NCI-H345 treated with DMSO at 0.1 percent for 48 hours (cell line): ENCODE data around the gene EXOC3L2.

ENCODE experiments used
- DNase-seq: peaks from one replicate; lab custom pipeline; 2025; ENCODE audit not compliant: unreplicated experiment; lab: John Stamatoyannopoulos, UW

Gene EXOC3L2

GRCh38 chr19:45222724-45223123 is 22.5 kb downstream of the EXOC3L2 start:
- no peak for DNase-seq

DNA sequence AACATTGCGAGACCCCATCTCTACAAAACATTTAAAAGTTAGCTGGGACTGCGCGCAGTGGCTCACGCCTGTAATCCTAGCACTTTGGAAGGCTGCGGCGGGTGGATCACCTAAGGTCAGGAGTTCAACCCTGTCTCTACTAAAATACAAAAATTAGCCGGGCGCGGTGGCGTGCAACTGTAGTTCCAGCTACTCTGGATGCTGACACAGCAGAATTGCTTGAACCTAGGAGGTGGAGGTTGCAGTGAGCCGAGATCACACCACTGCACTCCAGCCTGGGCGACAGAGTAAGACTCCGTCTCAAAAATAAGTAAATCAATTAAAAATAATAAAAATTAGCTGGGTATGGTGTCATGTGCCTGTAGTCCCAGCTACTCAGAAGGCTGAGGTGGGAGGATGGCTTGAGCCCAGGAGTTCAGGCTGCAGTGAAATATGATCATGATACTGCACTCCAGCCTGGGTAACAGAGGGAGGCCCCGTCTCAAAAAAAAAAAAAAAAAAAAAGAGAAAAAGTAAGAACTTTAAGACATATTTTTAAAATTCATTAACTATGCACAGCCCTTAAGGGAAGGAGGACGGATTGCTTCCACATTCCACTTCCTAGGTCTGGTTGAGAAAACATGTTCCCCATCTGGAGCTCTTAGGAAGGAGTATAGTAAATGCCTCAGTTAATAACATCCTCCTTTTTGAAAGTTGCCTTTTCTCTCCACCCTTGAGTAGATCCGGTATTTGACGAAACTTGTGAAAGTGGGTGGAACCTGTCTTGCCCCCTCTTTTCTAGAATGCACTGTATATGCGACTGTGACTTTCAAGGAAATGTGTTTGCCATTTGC is 26.1 kb downstream of the EXOC3L2 start:
- no peak for DNase-seq

- no peak for DNase-seq
Observed at GRCh38 chr19:45218426-45218825, 26.8 kb downstream of the EXOC3L2 start.

DNA sequence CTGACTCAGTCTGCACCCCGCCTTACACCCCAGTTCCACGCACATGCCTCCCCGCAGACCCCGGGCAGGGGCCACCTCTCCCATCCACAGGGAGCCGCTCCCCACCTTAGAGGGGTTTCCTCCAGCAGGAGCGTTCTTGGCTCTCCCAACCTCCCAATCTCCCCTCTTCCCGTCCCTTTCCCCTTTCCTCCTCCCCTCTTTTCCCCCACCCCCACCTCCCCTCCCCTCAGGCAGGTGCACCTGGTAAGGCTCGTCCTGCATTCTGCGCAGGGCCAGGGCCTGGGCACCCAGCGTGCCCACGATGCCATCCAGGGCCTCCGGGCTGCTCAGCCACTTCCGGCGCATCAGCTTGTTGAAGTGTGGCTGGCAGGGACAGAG is 27.3 kb downstream of the EXOC3L2 start:
- DNase-seq: no peak

- no peak for DNase-seq
Observed at GRCh38 chr19:45217193-45217956, 27.8 kb downstream of the EXOC3L2 start.

- DNase-seq: no peak
Observed at GRCh38 chr19:45216667-45217066, 28.5 kb downstream of the EXOC3L2 start.

DNA sequence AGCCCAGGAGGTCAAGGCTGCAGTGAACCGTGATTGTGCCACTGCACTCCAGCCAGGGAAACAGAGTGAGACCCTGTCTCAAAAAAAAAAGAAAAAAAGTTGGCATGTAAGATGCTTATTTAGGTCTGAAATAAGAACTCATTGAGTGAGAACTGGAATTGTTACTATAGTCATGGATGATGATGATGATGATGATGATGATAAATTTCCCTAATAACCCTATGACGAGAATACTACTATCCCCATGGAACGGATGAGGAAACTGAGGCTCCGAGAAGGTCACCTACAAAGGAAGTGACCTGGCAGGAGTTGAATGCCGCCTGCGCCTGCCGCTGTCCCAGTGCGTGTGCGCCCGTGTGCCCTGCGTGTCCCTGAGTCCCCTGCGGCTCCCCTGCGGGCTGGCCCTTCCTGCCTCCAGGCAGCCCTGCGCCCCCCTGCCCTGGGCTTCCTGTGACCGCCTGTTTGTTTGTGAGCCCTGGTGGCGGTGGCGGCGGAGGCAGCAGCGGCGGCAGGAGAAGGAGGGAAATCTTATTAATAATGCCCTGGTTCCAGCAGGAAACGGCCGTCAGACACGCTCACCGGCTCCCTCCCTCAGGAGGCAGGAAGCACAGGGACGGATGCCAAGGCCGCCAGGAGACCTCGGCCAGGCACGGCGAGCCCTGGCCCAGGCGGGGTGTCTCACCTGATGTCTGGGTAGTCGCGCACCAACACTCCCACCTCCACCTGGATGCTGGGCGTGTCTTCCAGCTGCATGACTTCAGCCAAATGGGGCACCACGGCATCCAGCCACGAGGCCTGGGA is 29.6 kb downstream of the EXOC3L2 start:
- no peak for DNase-seq

DNA sequence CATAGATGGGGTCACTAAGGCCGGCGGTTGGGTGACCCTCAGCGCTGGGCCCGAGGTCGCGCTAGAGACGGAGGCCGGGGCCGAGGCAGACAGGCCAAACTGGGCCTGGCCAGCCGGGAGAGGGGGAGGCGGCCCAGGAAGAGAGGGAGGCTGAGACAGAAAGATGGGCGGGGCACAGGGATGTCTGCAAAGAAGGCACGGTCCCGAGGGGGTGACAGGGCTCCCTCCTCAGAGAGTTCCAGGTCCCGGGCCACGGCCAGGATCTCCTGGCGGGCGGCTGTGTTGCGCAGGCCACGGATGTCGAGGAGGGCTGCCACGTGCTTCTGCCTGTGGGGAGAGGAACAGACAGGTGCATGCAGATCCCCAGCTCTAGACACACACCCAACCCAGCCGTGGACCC is 32.2 kb downstream of the EXOC3L2 start:
- DNase-seq: no peak

- DNase-seq: no peak
Observed at GRCh38 chr19:45211751-45212381, 33.3 kb downstream of the EXOC3L2 start.

DNA sequence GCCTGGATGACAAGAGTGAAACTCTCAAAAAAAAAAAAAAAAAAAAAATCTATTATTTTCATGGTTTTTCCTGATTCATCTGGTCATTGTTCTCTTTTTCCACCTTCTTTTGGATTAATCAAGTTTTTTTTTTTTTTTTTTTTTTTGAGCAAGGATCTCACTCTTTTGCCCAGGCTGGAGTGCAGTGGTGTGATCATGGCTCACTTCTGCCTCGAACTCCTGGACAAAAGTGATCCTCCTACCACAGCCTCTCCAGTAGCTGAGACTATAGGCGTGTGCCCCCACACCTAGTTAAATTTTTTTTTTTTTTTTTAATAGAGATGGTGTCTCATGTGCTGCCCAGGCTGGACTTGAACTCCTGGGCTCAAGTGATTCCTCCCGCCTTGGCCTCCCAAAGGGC is 38.9 kb downstream of the EXOC3L2 start:
- DNase-seq: no peak

DNA sequence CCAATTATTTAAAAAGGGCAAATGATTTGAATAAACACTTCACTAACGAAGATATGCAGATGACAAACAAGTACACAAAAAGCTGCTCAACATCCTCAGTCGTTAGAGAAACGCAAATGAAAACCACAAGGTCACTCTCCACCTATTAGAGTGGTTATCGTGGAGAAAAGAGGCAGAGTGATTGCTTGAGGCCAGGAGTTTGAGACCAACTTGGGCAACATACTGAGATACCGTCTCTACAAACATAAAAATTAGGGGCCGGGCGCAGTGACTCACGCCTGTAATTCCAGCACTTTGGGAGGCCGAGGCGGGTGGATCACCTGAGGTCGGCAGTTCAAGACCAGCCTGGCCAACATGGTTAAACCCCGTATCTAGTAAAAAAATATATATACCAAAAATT is 39.4 kb downstream of the EXOC3L2 start:
- no peak for DNase-seq

- no peak for DNase-seq
Observed at GRCh38 chr19:45202637-45203036, 42.6 kb downstream of the EXOC3L2 start.

DNA sequence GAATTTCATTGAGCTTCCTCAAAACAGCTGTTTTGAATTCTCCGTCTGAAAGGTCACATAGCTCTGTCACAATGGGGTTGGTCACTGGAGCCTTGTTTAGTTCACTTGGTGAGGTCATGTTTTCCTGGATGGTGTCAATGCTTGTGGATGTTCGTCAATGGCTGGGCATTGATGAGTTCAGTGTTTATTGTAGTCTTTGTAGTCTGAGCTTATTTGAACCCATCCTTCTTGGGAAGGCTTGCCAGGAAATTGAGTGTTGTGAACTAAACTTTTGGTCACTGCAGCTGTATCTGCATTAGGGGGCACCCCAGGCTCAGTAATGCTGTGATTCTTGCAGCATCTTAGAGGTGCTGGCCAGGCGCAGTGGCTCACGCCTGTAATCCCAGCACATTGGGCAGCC is 44.6 kb downstream of the EXOC3L2 start:
- DNase-seq: no peak

DNA sequence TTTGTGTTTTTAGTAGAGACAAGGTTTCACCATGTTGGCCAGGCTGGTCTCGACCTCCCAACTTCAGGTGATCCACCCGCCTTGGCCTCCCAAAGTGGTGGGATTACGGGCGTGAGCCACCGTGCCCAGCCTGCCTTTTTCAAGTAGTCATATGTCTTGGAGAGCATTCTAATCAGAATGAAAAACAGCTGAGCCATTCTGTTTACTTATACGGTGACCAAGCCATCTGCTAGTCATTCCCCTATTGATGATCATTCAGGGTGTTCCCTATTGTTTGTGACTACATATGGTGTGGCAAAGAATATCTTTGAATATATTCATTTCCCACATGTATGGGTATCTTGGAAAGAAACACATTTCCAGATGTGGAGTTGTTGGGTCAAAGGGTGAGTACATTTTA is 49.4 kb downstream of the EXOC3L2 start:
- no peak for DNase-seq

- no peak for DNase-seq
Observed at GRCh38 chr19:45191375-45191774, 53.8 kb downstream of the EXOC3L2 start.

DNA sequence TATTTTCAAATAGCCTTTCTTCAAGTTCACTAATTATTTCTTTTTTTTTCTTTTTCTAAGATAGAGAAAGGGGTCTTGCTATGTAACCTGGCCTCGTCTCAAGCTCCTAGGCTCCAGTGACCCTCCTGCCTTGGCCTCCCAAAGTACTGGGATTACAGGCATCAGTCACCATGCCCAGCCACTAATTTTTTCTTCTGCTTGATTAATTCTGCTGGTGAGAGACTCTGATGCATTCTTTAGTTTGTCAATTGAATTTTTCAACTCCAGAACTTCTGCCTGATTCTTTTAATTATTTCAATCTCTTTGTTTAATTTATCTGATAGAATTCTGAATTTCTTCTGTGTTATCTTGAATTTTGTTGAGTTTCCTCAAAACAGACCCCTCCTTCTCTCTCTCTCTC is 55.2 kb downstream of the EXOC3L2 start:
- no peak for DNase-seq

DNA sequence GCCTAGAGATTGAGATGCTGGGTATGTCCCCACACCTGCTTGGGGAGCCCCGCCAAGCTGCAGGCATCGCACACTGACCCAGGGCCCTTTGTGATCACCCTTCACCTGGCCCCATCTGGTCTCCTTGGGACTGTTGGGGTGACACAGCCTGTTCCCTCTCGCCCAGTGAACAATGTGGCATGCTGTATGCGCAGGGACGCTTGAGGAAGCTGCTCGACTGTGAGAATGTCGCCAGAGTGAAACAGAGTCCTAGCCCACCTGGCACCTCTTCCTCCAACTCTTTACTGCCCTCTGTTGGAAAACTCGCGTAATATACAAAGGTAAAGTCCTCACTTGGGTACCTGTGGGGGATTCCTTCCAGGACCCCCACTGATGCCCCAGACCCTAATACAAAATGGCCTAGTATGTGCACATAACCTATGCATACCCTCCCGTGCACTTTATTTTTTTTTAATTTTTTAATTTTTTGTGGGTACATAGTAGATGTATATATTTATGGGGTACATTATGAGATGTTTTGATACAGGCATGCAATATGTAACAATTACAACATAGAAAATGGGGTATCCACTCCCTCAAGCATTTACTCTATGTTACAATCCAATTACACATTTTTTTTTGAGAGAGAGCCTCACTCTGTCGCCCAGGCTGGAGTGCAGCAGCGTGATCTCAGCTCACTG is 57.6 kb downstream of the EXOC3L2 start:
- peak; percentile 16 for DNase-seq

GRCh38 chr19:45186509-45187334 is 58.5 kb downstream of the EXOC3L2 start:
- DNase-seq: no peak

DNA sequence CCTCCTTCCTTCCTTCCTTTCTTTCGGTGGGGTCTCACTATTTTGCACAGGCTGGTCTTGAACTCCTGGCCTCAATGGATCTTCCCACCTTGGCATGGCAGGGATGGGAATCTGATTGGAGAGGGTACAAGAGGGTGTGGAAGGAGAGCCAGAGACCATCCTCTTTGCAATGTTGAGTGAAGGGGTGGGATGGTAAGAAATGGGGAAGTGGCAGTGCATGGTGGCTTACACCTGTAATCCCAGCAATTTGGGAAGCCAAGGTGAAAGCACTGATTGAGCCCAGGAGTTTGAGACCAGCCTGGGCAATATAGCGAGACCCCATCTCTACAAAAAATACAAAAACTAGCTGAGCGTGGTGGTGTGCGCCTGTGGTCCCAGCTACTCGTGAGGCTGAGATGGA is 61.1 kb downstream of the EXOC3L2 start:
- no peak for DNase-seq

DNA sequence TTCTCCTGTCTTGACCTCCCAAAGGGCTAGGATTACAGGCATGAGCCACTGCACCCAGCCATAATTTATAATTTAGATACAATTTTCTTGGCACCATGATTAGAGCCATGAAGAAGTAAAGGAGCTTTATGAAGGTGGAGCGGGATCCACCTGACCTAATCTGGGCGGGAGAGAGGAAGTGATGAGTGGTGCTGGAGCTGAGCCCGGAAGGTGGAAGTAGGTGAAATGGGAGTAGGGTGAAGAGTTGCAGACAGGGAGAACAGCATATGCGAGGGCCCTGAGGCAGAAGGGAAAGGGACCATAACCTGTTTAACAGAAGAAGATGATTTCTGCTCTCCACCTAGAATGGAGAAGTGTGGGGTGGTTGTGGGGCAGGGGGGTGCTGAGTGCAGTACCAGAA is 62.4 kb downstream of the EXOC3L2 start:
- no peak for DNase-seq
